Activated effector memory CD4-positive, alpha-beta T cell treated with anti-CD3 and anti-CD28 coated beads, Interleukin-2, amount 50 U/mL, for 16 hours (primary cell): ENCODE data around the gene CTAG1A.
"Not testable (repeated sequence)": the region's sequence is repeated elsewhere in the genome, so short reads cannot be mapped to it uniquely, and the experiment has no call there.

Experiments used
- DNase-seq: peaks from one replicate; pipeline ENCODE4 v3.0.0-alpha.2; 2020

Gene CTAG1A

DNA sequence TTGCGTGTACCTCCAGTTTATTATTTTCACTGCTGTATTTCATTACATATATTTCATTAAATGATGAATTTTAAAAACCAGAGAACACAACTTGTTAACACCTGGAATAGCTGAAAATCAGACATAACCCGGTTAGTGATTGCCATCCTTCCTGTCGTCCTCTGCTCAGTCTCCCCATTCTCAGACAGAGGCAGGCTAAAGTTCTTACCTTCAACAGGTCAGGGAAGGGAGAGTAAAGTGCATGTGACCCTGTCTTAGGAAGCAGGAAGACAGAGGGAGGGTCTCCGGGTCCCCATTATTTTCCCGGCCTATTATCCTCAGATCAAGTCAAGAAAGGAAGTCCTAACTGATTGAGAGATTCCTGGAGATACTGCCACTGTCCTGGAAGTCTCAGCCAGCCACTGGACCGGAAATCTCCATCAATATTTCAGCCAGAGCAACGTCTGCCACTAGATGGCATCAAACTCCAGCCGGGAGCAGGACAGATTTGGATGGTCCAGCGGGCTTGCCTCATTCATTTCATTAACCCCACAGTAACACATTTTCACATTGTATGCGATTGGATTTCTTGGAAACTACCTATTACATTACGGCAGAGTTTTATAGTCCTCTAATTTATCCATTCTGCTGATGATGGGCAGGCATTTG is 36.0 kb downstream of the CTAG1A start:
- not testable (repeated sequence) for DNase-seq

DNA sequence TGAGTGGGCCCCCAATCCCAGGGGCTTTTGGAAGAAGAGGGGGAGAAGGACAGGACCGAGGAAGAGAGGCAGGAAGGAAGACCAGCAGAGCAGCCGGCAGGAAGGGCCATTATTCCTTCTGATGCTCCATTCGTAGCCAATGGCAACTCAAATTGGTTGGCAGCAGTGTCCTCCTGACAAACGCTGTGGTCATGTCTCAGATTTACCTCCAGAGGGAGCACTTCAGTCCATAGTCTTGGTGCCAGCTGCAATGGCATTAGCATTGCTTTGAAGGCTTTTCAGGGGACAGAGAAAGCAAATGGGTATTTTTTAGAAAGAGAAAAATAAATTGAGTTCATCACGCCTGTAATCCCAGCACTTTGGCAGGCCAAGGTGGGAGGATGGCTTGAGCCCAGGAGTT is 44.0 kb downstream of the CTAG1A start:
- DNase-seq = not testable (repeated sequence)

DNA sequence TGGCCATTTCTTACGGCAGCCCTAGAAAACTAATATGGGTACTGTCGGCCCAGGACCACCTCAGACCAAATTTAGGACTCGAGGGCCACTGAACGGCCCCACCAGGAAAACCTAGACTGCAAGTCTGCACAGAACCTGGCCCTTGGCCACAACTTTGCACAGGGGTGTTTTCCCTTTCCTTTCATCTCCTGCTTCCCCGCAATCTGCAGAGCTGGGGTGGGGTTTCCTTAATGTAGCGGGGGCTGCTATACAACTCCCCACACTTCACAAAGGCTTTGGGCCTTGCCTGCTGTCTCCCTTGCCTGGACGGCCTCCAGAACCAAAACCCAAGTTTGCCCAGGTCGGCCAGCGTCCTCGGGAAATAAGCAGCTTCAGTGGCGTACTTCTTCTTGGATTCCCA is 46.0 kb downstream of the CTAG1A start:
- DNase-seq = not testable (repeated sequence)

DNA sequence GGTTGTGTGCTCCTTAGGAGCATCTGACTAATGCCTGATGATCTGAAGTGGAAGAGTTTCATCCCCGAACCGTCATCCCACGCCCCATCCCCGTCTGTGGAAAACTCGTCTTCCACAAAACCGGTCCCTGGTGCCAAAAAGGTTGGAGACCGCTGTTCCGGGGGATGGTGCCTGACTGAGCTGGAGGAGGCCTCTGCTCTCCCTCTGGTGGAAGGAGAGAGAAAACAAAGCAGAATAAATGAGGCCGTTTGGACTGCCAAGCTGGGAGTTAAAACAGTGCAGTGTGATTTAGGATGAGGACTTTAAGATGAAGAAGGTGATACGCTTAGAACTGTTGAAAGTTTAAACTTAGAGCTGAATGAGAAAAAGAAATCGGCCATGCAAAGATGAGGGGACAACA is 48.7 kb downstream of the CTAG1A start:
- not testable (repeated sequence) for DNase-seq
